Stimulated activated naive B cell treated with anti-CD40 and anti-IgM and Interleukin-4, amounts not matched to agents 10 μg/mL and 1 μg/mL and 100 μg/mL, for 72 hours (primary cell): ENCODE results near the gene SMAD5.

ENCODE experiments used
- ATAC-seq, 2 donors: fragments of 150-1000 bp; cut with Tn5 transposase; replicated peaks; 2 replicates each; pipeline ENCODE4 v1.10.0; 2021; ENCODE audit warnings: moderate library complexity in 1 of 2
- DNase-seq: peaks from one replicate; pipeline ENCODE4 v3.0.0; 2021
- H3K27ac Mint-ChIP-seq: one replicate; pipeline ENCODE4 v1.8.0; 2022; ENCODE audit warnings: mild to moderate bottlenecking, mixed read lengths
- H3K27me3 Mint-ChIP-seq, 2 donors: one replicate each; pipeline ENCODE4 v1.8.0; 2022; ENCODE audit warnings: mixed read lengths in 2 of 2
- H3K36me3 Mint-ChIP-seq, 2 donors: one replicate each; pipeline ENCODE4 v1.8.0; 2022; ENCODE audit warnings: mixed read lengths in 2 of 2, mild to moderate bottlenecking in 1 of 2
- H3K4me1 Mint-ChIP-seq, 2 donors: one replicate each; pipeline ENCODE4 v1.8.0; 2022; ENCODE audit warnings: mixed read lengths in 2 of 2, mild to moderate bottlenecking in 1 of 2
- H3K4me3 Mint-ChIP-seq, 2 donors: one replicate each; pipeline ENCODE4 v1.8.0; 2022; ENCODE audit warnings: mild to moderate bottlenecking in 2 of 2, mixed read lengths in 2 of 2, moderate library complexity in 1 of 2
- H3K9me3 Mint-ChIP-seq, 2 donors: one replicate each; pipeline ENCODE4 v1.8.0; 2022; ENCODE audit warnings: mixed read lengths in 2 of 2, mild to moderate bottlenecking in 1 of 2

SMAD5 gene

DNA sequence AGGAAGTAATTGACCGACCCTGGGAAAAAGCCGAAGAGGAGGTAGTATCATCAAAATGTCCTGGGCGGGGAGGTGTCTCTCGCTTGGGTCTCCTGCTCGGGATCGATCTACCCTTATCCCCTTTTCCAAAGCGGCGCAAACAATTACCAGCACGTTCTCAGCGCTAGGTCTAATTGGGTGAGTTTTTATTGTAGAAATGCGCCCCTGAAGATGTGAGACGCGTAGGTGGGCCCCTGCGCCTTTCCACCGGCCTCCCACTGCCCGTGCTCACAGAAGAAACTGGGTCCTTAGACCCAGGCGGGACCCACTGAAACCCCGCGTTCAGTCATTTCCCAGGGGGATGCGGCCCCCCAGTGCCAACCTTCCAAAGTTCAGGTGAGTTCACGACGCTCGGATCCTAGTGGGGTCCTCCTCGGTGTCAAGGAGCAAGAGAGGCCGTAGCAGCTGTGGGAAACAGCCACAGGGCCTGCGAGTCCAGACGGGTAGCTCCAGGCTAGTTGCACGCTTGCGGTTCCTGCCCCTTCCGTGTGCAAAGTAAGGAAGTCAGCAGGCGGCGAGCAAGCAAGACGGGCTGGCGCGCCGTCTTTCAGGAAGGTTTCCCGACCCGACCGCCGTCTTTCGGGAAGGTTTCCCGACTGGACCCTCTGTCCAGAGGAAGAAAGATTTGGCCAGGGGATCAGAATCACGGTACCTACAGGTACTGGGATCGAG is 58.8 kb downstream of the SMAD5 start:
- H3K27ac Mint-ChIP-seq, result no peak overlapping the region
- H3K9me3 Mint-ChIP-seq, result no peaks in the 10 kb centered on the region
- H3K36me3 Mint-ChIP-seq, result peaks cover 14 to 27% of the 10 kb centered on the region in 2 donors
- peaks cover 48 to 58% of the 10 kb centered on the region in 2 donors for H3K27me3 Mint-ChIP-seq
- H3K4me3 Mint-ChIP-seq, result peak overlapping the region in 1 of 2 donors; percentile 23
- ATAC-seq (no peak), DNase-seq (no peak)
- peaks cover 6 to 9% of the 10 kb centered on the region in 2 donors for H3K4me1 Mint-ChIP-seq

DNA sequence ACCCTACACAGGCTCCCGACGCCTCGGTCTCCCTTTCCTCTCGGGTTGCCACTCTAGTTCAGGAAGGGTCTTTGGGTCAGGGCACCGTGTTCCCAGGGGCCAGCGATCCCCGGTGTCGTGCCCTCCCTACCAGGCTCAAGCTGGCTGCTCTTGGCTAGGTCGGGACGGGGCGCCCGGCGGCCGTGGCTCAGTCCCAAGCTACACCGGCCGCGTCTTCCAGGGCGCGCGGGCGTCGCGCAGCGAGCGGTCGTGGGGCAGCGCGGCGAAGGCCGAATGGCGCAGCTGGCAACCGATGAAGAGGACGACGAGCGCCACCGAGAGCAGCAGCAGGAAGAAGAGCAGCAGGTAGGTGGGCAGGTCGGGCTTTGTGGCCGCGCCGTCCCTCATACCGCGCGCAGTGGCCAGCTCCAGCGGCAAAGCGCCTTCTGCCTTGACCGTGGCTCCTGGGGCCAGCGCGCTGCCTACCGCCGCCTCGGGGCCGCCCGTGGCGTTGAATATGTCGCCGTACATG is 59.4 kb downstream of the SMAD5 start:
- peaks cover 11 to 21% of the 10 kb centered on the region in 2 donors for H3K36me3 Mint-ChIP-seq
- peaks cover 6 to 9% of the 10 kb centered on the region in 2 donors for H3K4me1 Mint-ChIP-seq
- ATAC-seq, result peak in 1 of 2 donors; percentile 26
- no peak overlapping the region for H3K27ac Mint-ChIP-seq
- H3K9me3 Mint-ChIP-seq, result no peaks in the 10 kb centered on the region
- H3K27me3 Mint-ChIP-seq, result peaks cover 51 to 59% of the 10 kb centered on the region in 2 donors
- peak overlapping the region; percentile 18 to 65 for H3K4me3 Mint-ChIP-seq
- DNase-seq, result no peak

DNA sequence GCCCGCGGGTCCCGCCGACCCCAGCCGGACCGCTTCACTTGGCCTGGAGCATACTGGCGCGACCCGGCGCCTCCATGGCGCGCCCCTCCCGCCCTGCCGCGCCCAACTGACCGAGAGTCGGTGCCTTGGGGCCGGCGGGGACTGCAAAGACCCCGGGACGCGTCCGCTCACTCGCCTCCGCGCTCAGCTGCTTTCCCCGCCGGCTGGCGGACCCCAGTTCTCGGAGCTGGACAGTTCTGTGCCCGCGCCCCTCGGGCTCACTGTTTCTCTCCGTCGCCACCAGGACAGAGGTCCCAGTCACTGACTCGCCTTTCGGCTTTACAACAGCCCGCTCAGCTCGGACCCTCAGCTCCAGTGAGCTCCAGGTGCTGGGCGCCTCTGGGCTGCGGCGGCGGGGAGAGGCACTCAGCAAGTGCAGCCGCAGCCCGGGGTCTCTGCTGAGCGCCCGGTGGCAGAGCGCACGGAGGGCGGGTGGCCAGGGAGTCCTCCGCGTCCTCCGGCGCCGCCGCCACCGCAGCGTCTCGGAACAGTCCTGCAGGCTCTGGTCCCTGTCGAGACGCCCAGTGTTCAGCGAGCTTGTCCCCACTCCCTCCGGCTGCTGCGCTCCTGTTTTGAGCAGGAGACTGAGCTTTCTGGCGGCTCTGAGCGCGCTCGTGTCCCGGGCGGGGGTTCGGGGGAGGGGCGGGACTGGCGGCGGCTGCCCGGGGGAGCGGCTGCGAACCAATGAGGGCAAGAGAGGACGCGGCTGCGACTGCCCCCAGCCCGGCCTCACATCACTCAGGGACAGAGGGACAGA is 60.1 kb downstream of the SMAD5 start, which contains the start of gene SMIM32:
Gene SMIM32 (minus strand): TSS at position 637 of the 796 bp plus-strand sequence. CDS start 638 bp downstream, outside the sequence.
- Mint-ChIP-seq H3K4me1 (peaks cover 6 to 9% of the 10 kb centered on the region in 2 donors), H3K27ac (no peak within 1 kb of the TSS), H3K9me3 (no peaks in the 10 kb centered on the region), H3K36me3 (peaks cover 7 to 16% of the 10 kb centered on the region in 2 donors), H3K4me3 (peak within 1 kb of the TSS; percentile 25 to 65), H3K27me3 (peaks cover 58 to 59% of the 10 kb centered on the region in 2 donors)
- DNase-seq (no peak), ATAC-seq (peak; percentile 21 to 28)

DNA sequence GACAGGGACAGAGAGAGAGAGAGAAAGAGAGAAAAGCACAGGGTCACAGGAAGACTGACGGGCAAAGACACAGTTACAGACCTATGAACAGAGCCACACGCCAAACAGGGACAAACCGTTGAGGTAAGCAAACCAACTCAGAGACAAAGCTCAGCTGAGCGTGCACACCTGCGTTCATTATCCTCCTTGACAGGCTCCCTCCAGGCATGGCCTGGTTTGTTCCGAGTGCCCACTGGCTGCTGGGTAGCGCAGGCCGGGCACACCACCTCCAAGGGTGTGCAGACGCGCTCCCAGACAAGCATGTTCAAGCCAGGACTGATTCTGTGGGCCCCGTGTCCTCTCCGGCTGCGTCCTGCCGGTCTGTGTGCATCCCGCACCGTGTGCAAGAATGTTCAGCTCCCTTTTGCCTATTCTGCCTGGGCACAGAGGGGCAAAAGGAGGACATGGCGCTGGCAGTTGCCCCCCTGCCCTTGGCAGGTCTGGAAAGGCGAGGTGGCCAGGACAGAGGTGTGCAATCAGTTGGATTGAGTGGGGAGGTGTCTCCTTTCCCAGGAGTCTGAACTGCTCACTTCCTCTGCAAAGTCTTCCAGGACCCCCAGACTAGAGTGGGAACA is 60.8 kb downstream of the SMAD5 start:
- no peak for ATAC-seq
- H3K9me3 Mint-ChIP-seq, result no peaks in the 10 kb centered on the region
- peaks cover 3 to 9% of the 10 kb centered on the region in 2 donors for H3K36me3 Mint-ChIP-seq
- peaks cover 58 to 59% of the 10 kb centered on the region in 2 donors for H3K27me3 Mint-ChIP-seq
- no peak for DNase-seq
- H3K4me1 Mint-ChIP-seq, result peaks cover 6 to 9% of the 10 kb centered on the region in 2 donors
- H3K27ac Mint-ChIP-seq, result no peak overlapping the region
- no peak overlapping the region for H3K4me3 Mint-ChIP-seq

DNA sequence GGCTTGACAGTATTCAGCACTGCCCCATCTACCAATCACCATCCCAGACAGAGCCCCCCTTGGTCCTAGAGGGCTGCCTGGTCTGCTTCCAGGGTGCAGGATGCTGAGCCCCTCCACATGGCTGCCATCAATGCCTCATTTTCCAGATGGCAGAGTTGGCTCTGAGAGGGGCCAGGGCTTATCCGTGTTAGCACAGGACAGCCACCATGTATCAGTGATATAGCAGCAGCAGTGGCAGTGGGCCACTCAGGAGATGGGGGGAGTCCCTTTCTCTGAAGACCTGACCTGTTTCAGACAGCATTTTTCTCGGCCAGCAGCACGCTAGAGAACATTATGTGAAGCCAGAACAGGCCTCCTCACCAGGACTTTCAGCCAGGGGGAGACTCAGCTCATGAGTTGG is 61.9 kb downstream of the SMAD5 start:
- peaks cover 58 to 60% of the 10 kb centered on the region in 2 donors for H3K27me3 Mint-ChIP-seq

DNA sequence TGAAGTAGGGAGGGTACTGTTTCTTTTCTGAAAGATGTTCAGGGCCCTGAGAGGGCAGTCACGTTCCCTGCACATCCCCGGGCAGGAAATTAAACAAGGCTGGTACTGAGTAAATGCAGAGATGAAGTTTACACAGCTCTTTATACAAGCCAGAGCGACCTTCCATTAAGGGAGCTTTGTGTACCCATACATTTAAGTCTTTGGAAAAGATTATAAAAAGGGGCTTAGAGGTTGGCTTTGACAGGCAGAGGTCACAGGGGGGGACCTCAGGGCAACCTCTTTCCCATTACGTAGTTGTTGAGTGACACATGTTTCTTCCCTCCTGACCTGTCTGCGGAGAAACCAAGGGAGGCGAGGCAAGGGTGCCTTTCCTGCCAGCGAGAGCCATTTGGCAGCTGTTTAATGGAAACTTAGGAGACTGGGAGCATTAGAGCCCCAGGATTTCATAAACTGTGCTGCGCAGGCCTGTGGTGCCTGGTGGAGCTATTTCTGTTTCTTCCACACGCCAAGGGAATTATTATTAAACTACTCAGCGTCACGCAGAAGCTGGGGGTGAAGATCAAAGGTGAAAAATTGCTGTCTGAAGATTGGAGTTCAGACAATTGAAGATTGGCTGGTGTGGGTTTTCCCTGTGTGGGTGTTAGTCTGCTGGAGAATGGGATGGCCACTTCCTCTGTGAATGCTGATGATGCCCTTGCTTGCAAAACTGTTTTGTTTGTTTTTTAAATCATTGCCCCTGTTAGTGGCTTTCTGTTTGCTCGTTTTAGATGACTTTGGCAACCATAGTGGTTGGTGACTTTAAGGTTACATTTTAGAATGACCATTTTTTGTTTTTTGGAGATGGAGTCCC is 63.6 kb downstream of the SMAD5 start:
- H3K9me3 Mint-ChIP-seq, result no peaks in the 10 kb centered on the region
- ATAC-seq (no peak), DNase-seq (no peak)
- H3K4me1 Mint-ChIP-seq, result peaks cover 6 to 9% of the 10 kb centered on the region in 2 donors
- H3K27me3 Mint-ChIP-seq, result peaks cover 54 to 65% of the 10 kb centered on the region in 2 donors
- H3K36me3 Mint-ChIP-seq, result no peaks in the 10 kb centered on the region
- H3K27ac Mint-ChIP-seq, result no peak overlapping the region
- H3K4me3 Mint-ChIP-seq, result no peak overlapping the region

More for the DNA sequence above, 61.9 kb downstream of the SMAD5 start:
- Mint-ChIP-seq H3K27ac (no peak overlapping the region), H3K36me3 (no peaks in the 10 kb centered on the region), H3K4me3 (no peak overlapping the region), H3K4me1 (peaks cover 6 to 9% of the 10 kb centered on the region in 2 donors), H3K9me3 (no peaks in the 10 kb centered on the region)
- DNase-seq (no peak), ATAC-seq (no peak)

GRCh38 chr5:136197462-136198142 is 65.0 kb downstream of the SMAD5 start:
- Mint-ChIP-seq H3K27me3 (peaks cover 51 to 61% of the 10 kb centered on the region in 2 donors), H3K4me3 (no peak overlapping the region), H3K4me1 (peaks cover 0 to 2% of the 10 kb centered on the region in 2 donors), H3K9me3 (no peaks in the 10 kb centered on the region), H3K36me3 (no peaks in the 10 kb centered on the region), H3K27ac (no peak overlapping the region)
- DNase-seq, result no peak
- no peak for ATAC-seq

GRCh38 chr5:136198453-136198852 is 65.8 kb downstream of the SMAD5 start:
- no peak for ATAC-seq
- no peaks in the 10 kb centered on the region for H3K36me3 Mint-ChIP-seq
- no peak overlapping the region for H3K27ac Mint-ChIP-seq
- no peaks in the 10 kb centered on the region for H3K9me3 Mint-ChIP-seq
- peaks cover 48 to 57% of the 10 kb centered on the region in 2 donors for H3K27me3 Mint-ChIP-seq
- DNase-seq, result no peak
- H3K4me3 Mint-ChIP-seq, result no peak overlapping the region
- H3K4me1 Mint-ChIP-seq, result no peaks in the 10 kb centered on the region

GRCh38 chr5:136199408-136199807 is 66.8 kb downstream of the SMAD5 start:
- ATAC-seq (no peak), DNase-seq (no peak)
- no peaks in the 10 kb centered on the region for H3K36me3 Mint-ChIP-seq
- no peak overlapping the region for H3K27ac Mint-ChIP-seq
- H3K4me3 Mint-ChIP-seq, result no peak overlapping the region
- H3K9me3 Mint-ChIP-seq, result no peaks in the 10 kb centered on the region
- peaks cover 45 to 53% of the 10 kb centered on the region in 2 donors for H3K27me3 Mint-ChIP-seq
- H3K4me1 Mint-ChIP-seq, result no peaks in the 10 kb centered on the region

DNA sequence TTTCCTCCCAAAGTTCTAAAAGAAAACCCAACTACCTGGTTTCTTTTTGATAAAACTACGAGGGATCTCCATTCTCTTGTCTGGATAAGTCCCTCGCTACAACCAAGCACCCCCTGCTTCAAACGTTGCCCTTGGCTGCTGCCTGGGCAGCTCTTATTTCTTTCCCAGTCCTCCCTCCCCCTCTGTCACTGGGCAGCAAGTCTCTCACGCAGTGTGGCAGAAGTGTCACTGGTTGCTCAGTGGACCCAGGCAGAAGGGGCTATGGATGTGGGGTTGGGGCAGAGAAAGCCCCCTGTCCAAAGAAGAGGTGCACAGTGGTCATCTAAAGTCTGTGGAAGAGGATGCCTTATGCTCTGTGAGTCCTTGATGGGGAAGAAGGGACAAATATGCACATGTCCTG is 67.5 kb downstream of the SMAD5 start:
- ATAC-seq (no peak), DNase-seq (no peak)
- Mint-ChIP-seq H3K9me3 (no peaks in the 10 kb centered on the region), H3K27ac (no peak overlapping the region), H3K4me1 (no peaks in the 10 kb centered on the region), H3K27me3 (peaks cover 39 to 46% of the 10 kb centered on the region in 2 donors), H3K36me3 (no peaks in the 10 kb centered on the region), H3K4me3 (no peak overlapping the region)

DNA sequence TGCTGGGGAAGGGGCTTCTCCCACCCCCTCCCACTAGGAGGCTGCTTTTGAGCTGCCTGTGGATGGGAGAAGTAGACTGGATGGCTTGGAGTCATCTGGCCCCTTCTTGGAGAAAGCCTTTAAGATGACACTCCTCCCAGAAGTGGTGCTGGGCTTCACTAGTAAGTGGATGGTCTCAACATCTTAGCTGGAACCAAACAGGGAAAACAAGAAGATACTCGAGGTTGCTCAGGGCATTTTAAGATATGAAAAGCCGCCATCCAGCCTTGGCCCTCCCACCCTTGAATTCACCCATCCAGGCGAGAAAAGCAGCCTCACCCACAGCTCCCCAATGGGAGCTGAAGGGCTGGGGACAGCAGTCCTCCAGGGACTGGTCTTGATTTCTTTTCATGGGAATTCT is 68.1 kb downstream of the SMAD5 start:
- H3K27me3 Mint-ChIP-seq, result peaks cover 34 to 40% of the 10 kb centered on the region in 2 donors
- no peaks in the 10 kb centered on the region for H3K4me1 Mint-ChIP-seq
- DNase-seq, result no peak

GRCh38 chr5:136201870-136202269 is 69.2 kb downstream of the SMAD5 start:
- no peaks in the 10 kb centered on the region for H3K9me3 Mint-ChIP-seq
- H3K36me3 Mint-ChIP-seq, result no peaks in the 10 kb centered on the region
- H3K27ac Mint-ChIP-seq, result no peak overlapping the region
- DNase-seq (no peak), ATAC-seq (no peak)
- H3K4me3 Mint-ChIP-seq, result no peak overlapping the region
- peaks cover 25 to 31% of the 10 kb centered on the region in 2 donors for H3K27me3 Mint-ChIP-seq
- H3K4me1 Mint-ChIP-seq, result no peaks in the 10 kb centered on the region

More for the DNA sequence above, 68.1 kb downstream of the SMAD5 start:
- H3K27ac Mint-ChIP-seq, result no peak overlapping the region
- no peak for ATAC-seq
- no peaks in the 10 kb centered on the region for H3K36me3 Mint-ChIP-seq
- H3K9me3 Mint-ChIP-seq, result no peaks in the 10 kb centered on the region
- H3K4me3 Mint-ChIP-seq, result no peak overlapping the region
